Measurements from ENCODE around the gene CAMSAP1.

CAMSAP1 gene

DNA sequence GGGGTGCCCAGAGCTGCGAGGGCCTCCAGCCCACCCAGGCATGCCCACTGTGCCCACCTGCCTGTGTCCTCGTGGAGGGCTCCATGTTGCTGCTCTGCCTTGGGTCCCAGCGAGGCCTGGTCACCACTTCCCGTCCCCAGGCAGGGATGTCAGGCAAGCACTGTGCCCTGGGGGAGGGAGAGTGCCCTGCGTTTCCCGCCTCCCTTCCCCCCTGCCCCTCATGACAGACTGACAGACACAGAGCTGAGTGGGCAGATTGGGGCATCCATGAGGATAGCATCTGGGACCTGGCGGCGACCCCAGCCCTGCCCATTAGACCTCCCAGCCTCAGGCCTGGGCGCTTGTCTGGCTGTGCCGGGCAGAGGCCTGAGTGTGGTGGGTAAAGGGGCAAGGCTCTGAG, 148.5 kb downstream of the CAMSAP1 start:
- no peak for DNase-seq (ENCODE audit: low spot score)

Measured in Ammon's horn (tissue), 1 donor.